T47D (cell line): ENCODE results near the gene N4BP3.

Source experiments
- DNase-seq, 2 experiments: peaks; one replicate each; pipeline versions ENCODE4 v3.0.0 to v3.0.0-alpha.2; 2011 to 2012; ENCODE audit warnings: low read depth in 1 of 2, low spot score in 1 of 2
- JUND ChIP-seq: IDR thresholded peaks from 2 replicates; pipeline ENCODE4 v1.6.1; 2012; ENCODE audit warnings: low read depth
- in situ Hi-C: cut with HindIII; loops from 2 replicates; pipeline ENCODE4 v1.10.0; 2016; ENCODE audit warnings: low sequenced_read_pairs, low pct_unique_long_range_greater_than_20kb

The N4BP3 gene

GRCh38 chr5:178152491-178153444 is 39.4 kb downstream of the N4BP3 start:
- TF ChIP-seq JUND: no peak
- DNase-seq: no peak
- in situ Hi-C loops: no loop called here

- no peak for TF ChIP-seq JUND
- DNase-seq: peak; percentile 95 to 99
- in situ Hi-C loops: no loop called here
Observed at GRCh38 chr5:178153530-178154340, 40.4 kb downstream of the N4BP3 start, which contains the start of gene NHP2. Gene NHP2 (minus strand): TSS chr5:178153885. CDS start chr5:178153817, 68 bp downstream.

- no peak for DNase-seq
- TF ChIP-seq JUND: no peak
- in situ Hi-C loops: no loop called here
Observed at GRCh38 chr5:178155065-178155464, 41.7 kb downstream of the N4BP3 start.

GRCh38 chr5:178160176-178160575 is 46.8 kb downstream of the N4BP3 start:
- DNase-seq: no peak
- TF ChIP-seq JUND: no peak
- in situ Hi-C loops: no loop called here

GRCh38 chr5:178162481-178162880 is 49.1 kb downstream of the N4BP3 start:
- DNase-seq: no peak
- no peak for TF ChIP-seq JUND
- in situ Hi-C loops: no loop called here

GRCh38 chr5:178163772-178164735 is 50.7 kb downstream of the N4BP3 start:
- no peak for TF ChIP-seq JUND
- peak; percentile 91 to 94 for DNase-seq
- in situ Hi-C loops: no loop called here

GRCh38 chr5:178165581-178165980 is 52.2 kb downstream of the N4BP3 start:
- no peak for DNase-seq
- no peak for TF ChIP-seq JUND
- in situ Hi-C loops: no loop called here

- in situ Hi-C loops: no loop called here
- DNase-seq: no peak
- no peak for TF ChIP-seq JUND
Observed at GRCh38 chr5:178170455-178170854, 57.1 kb downstream of the N4BP3 start.

GRCh38 chr5:178174456-178174855 is 61.1 kb downstream of the N4BP3 start:
- in situ Hi-C loops: no loop called here
- no peak for TF ChIP-seq JUND
- DNase-seq: no peak
